SK-N-MC (cell line): Measurements from ENCODE around the gene STAM.

Experiments
- EZH2 ChIP-seq: fragments of 200-600 bp; sonication (generic); IDR thresholded peaks from one replicate; pipeline ENCODE4 v1.6.1; 2017; ENCODE audit warnings: antibody characterized with exemption
- POLR2AphosphoS5 ChIP-seq: IDR thresholded peaks from 2 replicates; pipeline ENCODE4 v1.6.1; 2012; ENCODE audit warnings: mild to moderate bottlenecking, low read depth, low read length, borderline replicate concordance

DNA sequence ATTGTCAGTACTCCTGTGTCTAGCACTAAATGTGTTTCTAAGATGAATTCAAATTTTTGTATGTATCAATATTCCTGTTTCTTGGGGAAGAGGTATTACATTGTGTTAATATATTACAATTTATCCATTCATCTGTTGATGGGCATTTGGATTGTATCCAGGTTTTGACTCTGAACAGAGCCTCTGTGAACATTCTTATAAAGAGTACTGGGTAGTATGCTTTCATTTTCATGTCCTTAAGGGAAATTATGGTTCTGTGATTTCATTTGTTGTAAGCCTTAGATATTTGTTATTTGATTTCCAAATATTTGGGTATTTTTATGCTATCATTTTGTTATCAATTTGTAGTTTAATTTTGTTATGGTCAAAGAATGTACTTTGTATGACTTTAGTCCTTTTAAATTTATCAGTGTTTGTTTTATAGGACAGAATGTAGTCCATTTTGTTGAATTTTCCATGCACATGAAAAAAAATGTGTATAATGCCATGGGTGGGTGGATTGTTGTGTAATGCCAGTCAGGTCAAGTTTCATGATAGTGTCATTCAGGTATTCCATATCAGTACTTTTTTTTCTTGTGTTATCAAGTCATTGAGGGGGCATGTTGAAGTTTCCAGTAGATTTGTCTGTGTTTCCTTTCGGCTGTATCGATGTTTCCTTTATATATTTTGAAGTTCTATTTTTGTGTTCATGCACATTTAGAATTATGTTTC lies 38.4 kb downstream of the STAM start:
- no peak for TF ChIP-seq POLR2AphosphoS5
- no peak for TF ChIP-seq EZH2
